GM12801 (cell line): ENCODE data around the gene KRTAP10-8.

Experiments used
- CTCF ChIP-seq: IDR thresholded peaks from one replicate; pipeline ENCODE4 v1.5.1; 2011; ENCODE audit warnings: control low read depth; ENCODE audit not compliant: insufficient read length; ENCODE audit errors: extremely low read depth

KRTAP10-8 gene

GRCh38 chr21:44612029-44612486 is at the start of gene KRTAP10-8:
Gene KRTAP10-8, plus strand, starts transcription at chr21:44612079. Its CDS starts 22 bp downstream, at chr21:44612101.
- TF ChIP-seq CTCF: no peak

GRCh38 chr21:44564099-44564498 is 47.8 kb upstream of the KRTAP10-8 start:
- no peak for TF ChIP-seq CTCF

- TF ChIP-seq CTCF: no peak
Measured at GRCh38 chr21:44564886-44565598, 46.8 kb upstream of the KRTAP10-8 start.

- no peak for TF ChIP-seq CTCF
Measured at GRCh38 chr21:44566403-44566802, 45.5 kb upstream of the KRTAP10-8 start.

- TF ChIP-seq CTCF: no peak
Measured at GRCh38 chr21:44567481-44568171, 44.3 kb upstream of the KRTAP10-8 start.

GRCh38 chr21:44568261-44568660 is 43.6 kb upstream of the KRTAP10-8 start:
- TF ChIP-seq CTCF: no peak

- TF ChIP-seq CTCF: no peak
Measured at GRCh38 chr21:44568667-44569556, 43.0 kb upstream of the KRTAP10-8 start.
